ENCODE measurements around the gene OR51L1. TPM values are rescaled to one million over a fixed set of nuclear protein-coding genes. Genes with fewer than 3 reads are reported as not detected.

OR51L1 gene
- total RNA-seq, 1 donor from 2014 or later: not detected

DNA sequence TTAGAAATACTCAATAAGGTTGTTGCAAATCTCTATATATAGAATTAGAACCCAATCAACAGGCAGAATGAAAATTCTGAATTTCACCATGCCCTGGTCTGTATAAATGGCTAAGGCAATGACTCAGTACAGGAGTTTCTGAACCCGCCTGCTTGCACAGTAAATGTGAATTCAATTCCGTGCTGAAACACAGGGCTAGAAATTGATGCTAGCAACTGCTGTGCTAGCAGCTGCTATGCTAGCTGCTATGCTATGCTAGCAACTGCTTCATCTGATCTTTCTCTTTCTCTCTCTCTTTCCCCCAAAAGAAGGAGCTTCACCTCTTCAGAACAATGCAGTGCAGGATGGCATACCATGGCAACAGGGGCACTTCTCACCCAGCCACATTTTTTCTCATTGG is 42.0 kb downstream of the OR51L1 start:
- H3K36me3 ChIP-seq: no peaks in the 10 kb centered on the region
- H3K4me1 ChIP-seq: no peaks in the 10 kb centered on the region
- H3K4me3 ChIP-seq: no peak overlapping the region
- H3K27ac ChIP-seq (replicated peaks): no peak overlapping the region
- intact Hi-C loops (cut with micrococcal nuclease): no loop called here
- TF ChIP-seq, protein P1, sequence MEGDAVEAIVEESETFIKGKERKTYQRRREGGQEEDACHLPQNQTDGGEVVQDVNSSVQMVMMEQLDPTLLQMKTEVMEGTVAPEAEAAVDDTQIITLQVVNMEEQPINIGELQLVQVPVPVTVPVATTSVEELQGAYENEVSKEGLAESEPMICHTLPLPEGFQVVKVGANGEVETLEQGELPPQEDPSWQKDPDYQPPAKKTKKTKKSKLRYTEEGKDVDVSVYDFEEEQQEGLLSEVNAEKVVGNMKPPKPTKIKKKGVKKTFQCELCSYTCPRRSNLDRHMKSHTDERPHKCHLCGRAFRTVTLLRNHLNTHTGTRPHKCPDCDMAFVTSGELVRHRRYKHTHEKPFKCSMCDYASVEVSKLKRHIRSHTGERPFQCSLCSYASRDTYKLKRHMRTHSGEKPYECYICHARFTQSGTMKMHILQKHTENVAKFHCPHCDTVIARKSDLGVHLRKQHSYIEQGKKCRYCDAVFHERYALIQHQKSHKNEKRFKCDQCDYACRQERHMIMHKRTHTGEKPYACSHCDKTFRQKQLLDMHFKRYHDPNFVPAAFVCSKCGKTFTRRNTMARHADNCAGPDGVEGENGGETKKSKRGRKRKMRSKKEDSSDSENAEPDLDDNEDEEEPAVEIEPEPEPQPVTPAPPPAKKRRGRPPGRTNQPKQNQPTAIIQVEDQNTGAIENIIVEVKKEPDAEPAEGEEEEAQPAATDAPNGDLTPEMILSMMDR (IDR thresholded peaks at IDR 0.05; ENCODE audit: borderline replicate concordance): no peak
- no peak for DNase-seq
- peaks cover 5% of the 10 kb centered on the region for H3K9me3 ChIP-seq (replicated peaks)
- H3K27me3 ChIP-seq (ENCODE audit: low read depth): no peaks in the 10 kb centered on the region

DNA sequence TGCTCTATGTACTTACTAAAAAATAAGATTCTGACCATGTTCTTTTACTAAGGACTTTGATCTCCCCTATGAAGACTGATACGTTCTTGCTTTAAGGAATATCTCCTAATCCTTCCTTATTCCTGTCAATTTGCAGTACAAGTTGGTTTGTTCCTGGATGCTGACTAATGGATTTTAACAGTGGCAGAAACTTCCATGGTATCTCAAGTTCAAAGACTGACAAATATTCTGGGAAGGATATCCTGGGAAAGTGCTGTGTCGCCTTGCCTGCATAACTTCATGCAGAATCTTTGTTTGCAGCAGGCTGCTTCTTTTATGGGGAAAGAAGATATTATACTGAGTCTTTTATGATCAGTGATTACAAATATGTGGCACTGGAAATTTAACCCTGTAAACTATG is 43.3 kb downstream of the OR51L1 start:
- TF ChIP-seq, protein P1 (IDR thresholded peaks at IDR 0.05; ENCODE audit: borderline replicate concordance): no peak
- no peaks in the 10 kb centered on the region for H3K9me3 ChIP-seq (replicated peaks)
- intact Hi-C loops (cut with micrococcal nuclease): no loop called here
- no peak overlapping the region for H3K27ac ChIP-seq (replicated peaks)
- H3K4me3 ChIP-seq: no peak overlapping the region
- DNase-seq: no peak
- no peaks in the 10 kb centered on the region for H3K27me3 ChIP-seq (ENCODE audit: low read depth)
- no peaks in the 10 kb centered on the region for H3K36me3 ChIP-seq
- H3K4me1 ChIP-seq: no peaks in the 10 kb centered on the region

- Histone ChIP-seq H3K4me1 (no peaks in the 10 kb centered on the region), H3K9me3 (replicated peaks) (no peaks in the 10 kb centered on the region), H3K36me3 (no peaks in the 10 kb centered on the region), H3K4me3 (no peak overlapping the region), H3K27me3 (ENCODE audit: low read depth) (no peaks in the 10 kb centered on the region), H3K27ac (replicated peaks) (no peak overlapping the region)
- no peak for DNase-seq
- intact Hi-C loops (cut with micrococcal nuclease): no loop called here
- TF ChIP-seq, protein P1 (IDR thresholded peaks at IDR 0.05; ENCODE audit: borderline replicate concordance): no peak
Measured at GRCh38 chr11:5038341-5038740, 43.7 kb downstream of the OR51L1 start.

- intact Hi-C loops (cut with micrococcal nuclease): no loop called here
- DNase-seq: no peak
- H3K4me1 ChIP-seq: no peaks in the 10 kb centered on the region
- no peaks in the 10 kb centered on the region for H3K36me3 ChIP-seq
- TF ChIP-seq, protein P1 (IDR thresholded peaks at IDR 0.05; ENCODE audit: borderline replicate concordance): no peak
- H3K27ac ChIP-seq (replicated peaks): no peak overlapping the region
- H3K4me3 ChIP-seq: no peak overlapping the region
- no peaks in the 10 kb centered on the region for H3K27me3 ChIP-seq (ENCODE audit: low read depth)
- H3K9me3 ChIP-seq (replicated peaks): no peaks in the 10 kb centered on the region
Measured at GRCh38 chr11:5040876-5041275, 46.2 kb downstream of the OR51L1 start.

DNA sequence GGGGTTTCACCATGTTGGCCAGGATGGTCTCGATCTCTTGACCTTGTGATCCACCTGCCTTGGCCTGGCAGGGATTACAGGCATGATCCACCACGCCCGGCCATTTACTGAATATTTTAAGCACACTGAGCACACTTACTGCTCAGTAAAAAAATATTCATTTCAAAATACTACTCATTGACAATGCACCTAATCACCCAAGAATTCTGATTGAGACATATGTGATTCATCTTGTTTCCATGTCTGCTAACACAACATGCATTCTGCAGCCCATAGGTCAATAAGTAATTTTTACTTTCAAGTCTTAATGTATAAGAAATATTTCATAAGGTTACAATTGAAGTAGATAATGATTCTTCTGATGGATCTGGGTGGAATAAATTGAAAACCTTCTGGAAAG is 47.4 kb downstream of the OR51L1 start:
- Histone ChIP-seq H3K27ac (replicated peaks) (no peak overlapping the region), H3K9me3 (replicated peaks) (no peaks in the 10 kb centered on the region), H3K36me3 (no peaks in the 10 kb centered on the region), H3K27me3 (ENCODE audit: low read depth) (no peaks in the 10 kb centered on the region), H3K4me1 (no peaks in the 10 kb centered on the region), H3K4me3 (no peak overlapping the region)
- no peak for DNase-seq
- TF ChIP-seq, protein P1 (IDR thresholded peaks at IDR 0.05; ENCODE audit: borderline replicate concordance): no peak
- intact Hi-C loops (cut with micrococcal nuclease): no loop called here

DNA sequence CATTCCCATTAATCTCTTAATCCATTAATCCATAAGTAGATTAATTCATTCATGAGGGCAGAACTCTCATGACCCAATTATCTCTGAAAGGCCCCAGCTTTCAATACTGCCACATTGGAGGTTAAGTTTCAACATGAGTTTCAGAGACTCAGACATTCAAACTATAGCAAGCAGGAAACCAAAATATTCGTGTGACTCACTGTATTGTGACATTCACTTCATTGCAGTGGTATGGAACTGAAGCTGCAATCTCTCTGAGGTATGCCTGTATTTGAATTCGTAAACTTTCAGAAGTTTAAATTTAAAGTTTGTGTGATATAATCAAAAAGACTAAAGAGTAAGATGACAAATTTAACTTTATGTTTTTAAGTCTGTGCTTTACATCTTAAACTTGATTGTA is 48.7 kb downstream of the OR51L1 start:
- no peaks in the 10 kb centered on the region for H3K4me1 ChIP-seq
- H3K4me3 ChIP-seq: no peak overlapping the region
- H3K36me3 ChIP-seq: no peaks in the 10 kb centered on the region
- H3K27me3 ChIP-seq (ENCODE audit: low read depth): no peaks in the 10 kb centered on the region
- intact Hi-C loops (cut with micrococcal nuclease): no loop called here
- H3K9me3 ChIP-seq (replicated peaks): no peaks in the 10 kb centered on the region
- TF ChIP-seq, protein P1 (IDR thresholded peaks at IDR 0.05; ENCODE audit: borderline replicate concordance): no peak
- no peak for DNase-seq
- H3K27ac ChIP-seq (replicated peaks): no peak overlapping the region
